GM20431 (cell line): Measurements from ENCODE around the gene BUB3.

Source experiments
- in situ Hi-C: fragments of 300-500 bp; cut with MseI, MboI; formaldehyde crosslinking; loops from one replicate; pipeline ENCODE4 v1.15.0; 2020; ENCODE audit warnings: low sequenced_read_pairs; ENCODE audit not compliant: unreplicated experiment

The BUB3 gene

GRCh38 chr10:123154092-123154710, at the start of gene BUB3:
BUB3 (plus strand) TSS chr10:123154402; CDS start chr10:123154918, 516 bp downstream.
- in situ Hi-C loops: no loop called here

GRCh38 chr10:123109466-123109865, 44.7 kb upstream of the BUB3 start:
- in situ Hi-C loops: loop anchor here (25.0 kb wide), 1 partner anchor 828 kb away; no protein-coding TSS in a partner anchor

GRCh38 chr10:123117644-123118417, 36.4 kb upstream of the BUB3 start:
- in situ Hi-C loops: loop anchor here (25.0 kb wide), 1 partner anchor 819 kb away; no protein-coding TSS in a partner anchor

- in situ Hi-C loops: loop anchor here (25.0 kb wide), 1 partner anchor 818 kb away; no protein-coding TSS in a partner anchor
Measured at GRCh38 chr10:123119081-123119480, 35.1 kb upstream of the BUB3 start.

- in situ Hi-C loops: loop anchor here (10.0 kb wide), 1 partner anchor 439 kb away; no protein-coding TSS in a partner anchor
Measured at GRCh38 chr10:123126246-123126645, 28.0 kb upstream of the BUB3 start.

- in situ Hi-C loops: loop anchor here (10.0 kb wide), 1 partner anchor 435 kb away; no protein-coding TSS in a partner anchor
Measured at GRCh38 chr10:123129618-123130271, 24.5 kb upstream of the BUB3 start.

- in situ Hi-C loops: no loop called here
Measured at GRCh38 chr10:123132576-123133477, 21.4 kb upstream of the BUB3 start.

- in situ Hi-C loops: no loop called here
Measured at GRCh38 chr10:123133541-123134342, 20.5 kb upstream of the BUB3 start.

GRCh38 chr10:123134343-123134914, 19.8 kb upstream of the BUB3 start:
- in situ Hi-C loops: no loop called here

- in situ Hi-C loops: no loop called here
Measured at GRCh38 chr10:123134915-123135414, 19.2 kb upstream of the BUB3 start.

- in situ Hi-C loops: no loop called here
Measured at GRCh38 chr10:123135415-123136141, 18.6 kb upstream of the BUB3 start, which contains the start of gene HMX3. HMX3 (plus strand) TSS chr10:123135970; CDS start chr10:123136051, 81 bp downstream.

- in situ Hi-C loops: no loop called here
Measured at GRCh38 chr10:123136221-123136805, 17.9 kb upstream of the BUB3 start.

GRCh38 chr10:123136806-123137642, 17.2 kb upstream of the BUB3 start:
- in situ Hi-C loops: no loop called here

- in situ Hi-C loops: no loop called here
Measured at GRCh38 chr10:123139165-123139520, 15.1 kb upstream of the BUB3 start.

GRCh38 chr10:123139521-123140163, 14.6 kb upstream of the BUB3 start:
- in situ Hi-C loops: loop anchor here (10.0 kb wide), 1 partner anchor 415 kb away; no protein-coding TSS in a partner anchor
